ENCODE data around the gene CHCT1. TPM values are rescaled to one million over a fixed set of nuclear protein-coding genes. Genes with fewer than 3 reads are reported as not detected.
A peak's percentile ranks its signal among the peaks of the same experiment; 100 is the strongest.

The CHCT1 gene
- polyA plus RNA-seq, 3 donors, result 0.89 TPM; not detected in 2

DNA sequence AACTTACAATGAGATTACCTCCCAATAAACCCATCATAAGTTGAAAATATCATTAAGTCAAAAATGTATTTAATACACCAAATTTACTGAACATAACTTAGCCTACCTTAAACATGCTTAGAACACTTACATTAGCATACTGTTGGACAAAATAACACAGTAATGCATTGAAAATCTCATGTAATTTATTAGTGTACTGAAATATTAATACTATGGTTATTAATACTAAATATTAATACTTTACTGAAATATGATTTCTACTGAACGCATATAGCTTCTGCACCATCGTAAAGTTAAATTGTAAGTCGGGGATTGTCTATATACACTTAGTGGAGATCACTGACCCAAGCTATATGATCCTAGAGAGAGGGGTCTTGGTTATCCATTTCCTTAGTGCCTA, 34.6 kb upstream of the CHCT1 start:
- no peaks in the 10 kb centered on the region for H3K9me3 ChIP-seq (replicated peaks in 1 of 2; ENCODE audit: control insufficient read depth in 1 of 2, insufficient read depth in 1 of 2, low read length in 2 of 2)
- peaks cover 61 to 76% of the 10 kb centered on the region in 2 donors for H3K4me1 ChIP-seq (ENCODE audit: control insufficient read depth in 1 of 2, insufficient read depth in 2 of 2, low read length in 2 of 2)
- DNase-seq, result no peak
- no peaks in the 10 kb centered on the region for H3K27me3 ChIP-seq (ENCODE audit: control insufficient read depth in 2 of 2, insufficient read depth in 2 of 2, low read length in 2 of 2)
- no CpG with 5 or more reads among the region's 3 CpGs for WGBS (ENCODE audit: insufficient coverage)
- Mint-ChIP-seq H3K4me1 (peaks cover 71% of the 10 kb centered on the region), H3K27ac (no peak overlapping the region), H3K9me3 (peaks cover 0 to 2% (median 0%) of the 10 kb centered on the region in 7 donors), H3K36me3 (peaks cover 0 to 9% of the 10 kb centered on the region in 2 donors), H3K4me3 (no peak overlapping the region), H3K27me3 (ENCODE audit: low read depth in 3 of 3) (peaks cover 0 to 3% (median 1%) of the 10 kb centered on the region in 3 donors)
- no peak overlapping the region for H3K9ac ChIP-seq (ENCODE audit: insufficient read depth, low read length, poor library complexity, severe bottlenecking)
- no peak for TF ChIP-seq CTCF (IDR thresholded peaks at IDR 0.05)
- no peaks in the 10 kb centered on the region for H3K36me3 ChIP-seq (replicated peaks in 1 of 2; ENCODE audit: control insufficient read depth in 1 of 2, insufficient read depth in 2 of 2, low read length in 2 of 2)
- H4K20me1 ChIP-seq (ENCODE audit: insufficient read depth, low read length), result peaks cover 40% of the 10 kb centered on the region
- intact Hi-C loops (cut with micrococcal nuclease), result no loop called here
- H3K79me2 ChIP-seq (ENCODE audit: insufficient read depth, low read length), result peaks cover 92% of the 10 kb centered on the region
- peak overlapping the region; percentile 8 for H3K4me2 ChIP-seq (replicated peaks; ENCODE audit: extremely low read depth, low read length, poor library complexity, severe bottlenecking)
- no peak overlapping the region for H3K4me3 ChIP-seq (replicated peaks in 1 of 3; ENCODE audit: low read depth in 2 of 3, low read length in 3 of 3)
- no peak overlapping the region for H2AFZ ChIP-seq (ENCODE audit: insufficient read depth, low read depth, low read length, poor library complexity, severe bottlenecking)
- no peak overlapping the region for H3K27ac ChIP-seq (ENCODE audit: low read depth in 1 of 2, low read length in 2 of 2)

DNA sequence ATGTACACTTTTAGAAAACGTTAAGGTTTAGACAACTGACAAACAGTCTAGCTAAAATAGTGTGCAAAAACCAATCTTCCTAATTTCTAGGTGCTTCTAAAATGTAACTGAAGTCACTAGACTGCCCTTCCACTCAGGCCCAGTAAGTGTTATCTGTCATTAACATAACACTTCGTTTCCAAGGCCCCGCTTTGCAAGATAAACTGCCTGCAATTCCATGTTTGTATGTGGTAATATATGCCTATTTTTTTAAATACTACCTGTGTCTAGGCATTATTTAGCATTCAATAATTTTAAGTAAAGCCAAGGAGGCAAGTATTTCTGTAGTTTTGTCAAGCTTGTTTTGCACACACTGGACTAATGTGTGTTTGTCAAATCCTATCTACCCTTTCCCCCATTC, 33.5 kb upstream of the CHCT1 start:
- Histone ChIP-seq H3K4me1 (ENCODE audit: control insufficient read depth in 1 of 2, insufficient read depth in 2 of 2, low read length in 2 of 2) (peaks cover 63 to 77% of the 10 kb centered on the region in 2 donors), H3K9ac (ENCODE audit: insufficient read depth, low read length, poor library complexity, severe bottlenecking) (no peak overlapping the region), H3K79me2 (ENCODE audit: insufficient read depth, low read length) (peaks cover 81% of the 10 kb centered on the region), H3K4me3 (replicated peaks in 1 of 3; ENCODE audit: low read depth in 2 of 3, low read length in 3 of 3) (no peak overlapping the region), H3K27me3 (ENCODE audit: control insufficient read depth in 2 of 2, insufficient read depth in 2 of 2, low read length in 2 of 2) (no peaks in the 10 kb centered on the region), H3K27ac (ENCODE audit: low read depth in 1 of 2, low read length in 2 of 2) (peak overlapping the region in 1 of 2 donors; percentile 92), H3K9me3 (replicated peaks in 1 of 2; ENCODE audit: control insufficient read depth in 1 of 2, insufficient read depth in 1 of 2, low read length in 2 of 2) (no peaks in the 10 kb centered on the region), H3K4me2 (replicated peaks; ENCODE audit: extremely low read depth, low read length, poor library complexity, severe bottlenecking) (peak overlapping the region; percentile 8), H2AFZ (ENCODE audit: insufficient read depth, low read depth, low read length, poor library complexity, severe bottlenecking) (no peak overlapping the region), H3K36me3 (replicated peaks in 1 of 2; ENCODE audit: control insufficient read depth in 1 of 2, insufficient read depth in 2 of 2, low read length in 2 of 2) (no peaks in the 10 kb centered on the region), H4K20me1 (ENCODE audit: insufficient read depth, low read length) (peaks cover 30% of the 10 kb centered on the region)
- TF ChIP-seq CTCF (IDR thresholded peaks at IDR 0.05), result no peak
- H3K4me3 Mint-ChIP-seq, result no peak overlapping the region
- 50% methylated on average over 1 of the region's 3 CpGs for WGBS (ENCODE audit: insufficient coverage)
- H3K27ac Mint-ChIP-seq, result peak overlapping the region in 5 of 7 donors; percentile 28 to 98 (median 47)
- H3K4me1 Mint-ChIP-seq, result peaks cover 76% of the 10 kb centered on the region
- intact Hi-C loops (cut with micrococcal nuclease), result no loop called here
- peaks cover 0 to 5% of the 10 kb centered on the region in 2 donors for H3K36me3 Mint-ChIP-seq
- H3K27me3 Mint-ChIP-seq (ENCODE audit: low read depth in 3 of 3), result peaks cover 0 to 3% (median 1%) of the 10 kb centered on the region in 3 donors
- H3K9me3 Mint-ChIP-seq, result peaks cover 0 to 2% (median 0%) of the 10 kb centered on the region in 7 donors
- no peak for DNase-seq

Measured in CD14-positive monocyte (primary cell).